Stomach smooth muscle (tissue), 2 donors: ENCODE measurements around the gene PITPNB.
A peak's percentile ranks its signal among the peaks of the same experiment; 100 is the strongest.

ENCODE experiments used
- H3K27ac ChIP-seq: one replicate; pipeline ENCODE4 v1.7.0; 2013; ENCODE audit warnings: mild to moderate bottlenecking, low read length, inconsistent platforms
- H3K27me3 ChIP-seq, 2 donors: one replicate each; pipeline ENCODE4 v1.7.0; 2013; ENCODE audit warnings: low read length in 2 of 2; ENCODE audit not compliant: insufficient read depth in 2 of 2, control insufficient read depth in 1 of 2
- H3K36me3 ChIP-seq, 2 donors: one replicate each; pipeline ENCODE4 v1.7.0; 2013; ENCODE audit warnings: low read length in 2 of 2; ENCODE audit not compliant: control insufficient read depth in 2 of 2, insufficient read depth in 2 of 2
- H3K4me1 ChIP-seq: one replicate; pipeline ENCODE4 v1.7.0; 2013; ENCODE audit warnings: low read length; ENCODE audit not compliant: control insufficient read depth, insufficient read depth
- H3K4me3 ChIP-seq, 2 donors: one replicate each; pipeline ENCODE4 v1.7.0; 2013; ENCODE audit warnings: low read length in 2 of 2
- H3K9ac ChIP-seq, 2 donors: one replicate each; pipeline ENCODE4 v1.7.0; 2013; ENCODE audit warnings: low read length in 2 of 2, mild to moderate bottlenecking in 1 of 2
- H3K9me3 ChIP-seq, 2 donors: one replicate each; pipeline ENCODE4 v1.7.0; 2013; ENCODE audit warnings: low read length in 2 of 2; ENCODE audit not compliant: control insufficient read depth in 2 of 2
- donor health status: healthy.
- donor health status: Pancreatic carcinoma.

Gene PITPNB

DNA sequence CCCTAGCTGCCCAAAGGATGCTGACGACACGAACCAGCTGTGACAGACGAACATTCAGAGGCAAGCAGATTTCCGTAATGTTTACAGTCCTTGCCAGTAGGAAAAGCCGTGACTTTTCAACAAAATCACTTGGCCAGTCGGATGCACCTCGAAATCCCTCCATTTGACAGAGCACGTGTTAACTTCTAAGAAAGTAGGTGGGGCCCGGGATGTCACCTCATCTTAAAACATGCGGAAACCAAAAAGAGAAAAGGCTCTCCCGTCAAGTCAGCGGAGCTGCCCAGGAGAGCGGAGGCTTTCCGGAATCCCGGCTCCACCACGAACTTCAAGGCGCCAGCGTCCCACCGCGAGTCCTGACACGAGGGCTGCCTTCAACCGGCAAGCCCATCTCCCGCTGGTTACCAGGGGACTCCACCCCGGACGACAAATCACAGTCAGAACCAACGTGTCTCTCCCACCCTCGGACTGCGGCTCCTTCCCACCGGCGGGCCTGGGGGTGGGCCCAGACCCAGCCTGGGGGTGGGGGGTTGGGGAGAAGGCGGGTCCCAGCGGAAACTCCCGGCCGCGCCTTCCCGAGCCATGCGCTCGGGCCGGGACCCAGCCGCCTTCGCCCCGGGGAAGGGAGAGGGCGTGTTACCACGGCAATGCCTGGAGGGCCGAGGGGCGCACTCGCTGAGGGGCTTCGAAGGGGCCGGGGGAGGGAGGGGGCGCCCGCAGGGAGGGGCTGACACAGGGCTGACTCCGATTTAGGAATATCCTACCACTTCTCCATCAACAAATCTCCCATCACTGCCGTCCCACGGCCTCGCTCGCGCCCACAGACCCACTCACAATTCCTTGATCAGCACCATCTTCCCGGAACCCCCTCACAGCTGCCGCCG is 475 bp downstream of the PITPNB start:
- Histone ChIP-seq H3K4me1 (peaks cover 18% of the 10 kb centered on the region), H3K9ac (peak overlapping the region; percentile 71 to 88)

DNA sequence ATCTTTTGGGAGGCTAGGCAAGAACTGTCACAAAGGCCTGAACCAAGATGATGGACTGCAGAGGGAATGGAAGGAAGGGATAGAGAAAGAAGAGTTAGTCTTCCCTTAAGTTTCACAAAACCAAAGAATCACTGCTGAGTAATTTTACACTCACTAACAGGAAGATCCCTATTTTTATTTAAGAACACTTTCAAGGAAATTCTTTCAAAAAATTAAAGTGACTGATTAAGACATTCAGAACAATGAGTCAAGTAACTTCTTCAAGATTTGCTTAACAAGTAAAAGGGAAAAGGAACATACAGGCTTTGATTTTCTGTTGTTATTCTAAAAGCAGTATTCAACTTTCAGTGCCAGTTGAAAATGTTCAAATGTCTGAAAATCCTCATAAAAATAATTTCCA is 3.1 kb downstream of the PITPNB start:
- H3K27me3 ChIP-seq, result no peaks in the 10 kb centered on the region
- H3K9me3 ChIP-seq, result no peaks in the 10 kb centered on the region
- no peak overlapping the region for H3K4me3 ChIP-seq
- no peak overlapping the region for H3K27ac ChIP-seq
- no peak overlapping the region for H3K9ac ChIP-seq
- no peaks in the 10 kb centered on the region for H3K36me3 ChIP-seq
- H3K4me1 ChIP-seq, result peaks cover 24% of the 10 kb centered on the region

More for the DNA sequence above, 475 bp downstream of the PITPNB start:
- peak overlapping the region; percentile 96 for H3K27ac ChIP-seq
- no peaks in the 10 kb centered on the region for H3K9me3 ChIP-seq
- no peaks in the 10 kb centered on the region for H3K27me3 ChIP-seq
- peaks cover 0 to 2% of the 10 kb centered on the region in 2 donors for H3K36me3 ChIP-seq
- peak overlapping the region; percentile 89 to 93 for H3K4me3 ChIP-seq

DNA sequence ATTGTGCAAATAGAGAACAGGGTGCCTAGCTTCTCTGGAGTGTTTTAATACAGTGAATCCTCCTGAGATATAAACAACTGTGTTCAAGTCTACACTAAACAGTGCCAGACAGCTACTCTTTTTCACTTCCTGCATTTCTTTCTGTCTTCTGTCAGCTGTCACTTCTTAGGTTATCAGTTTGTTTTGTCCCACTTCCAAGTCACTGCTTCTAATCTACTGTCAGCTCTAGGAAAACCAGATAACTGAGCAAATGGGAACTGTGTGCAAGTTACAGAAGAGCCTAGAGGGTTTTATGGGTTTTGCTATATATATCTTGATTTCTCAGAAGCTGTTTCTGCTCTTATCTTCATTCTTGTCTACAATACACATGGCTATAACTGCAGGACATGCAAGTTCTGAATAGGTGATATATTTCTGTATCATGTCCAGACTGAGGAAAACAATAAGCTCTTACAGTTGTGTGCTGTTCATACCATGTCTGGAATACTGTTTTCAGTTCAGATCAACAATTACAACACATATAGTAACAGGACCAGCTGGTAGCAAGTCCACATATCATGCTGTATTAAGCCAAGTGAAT is 5.8 kb downstream of the PITPNB start:
- Histone ChIP-seq H3K4me1 (peaks cover 16% of the 10 kb centered on the region), H3K9ac (no peak overlapping the region), H3K27ac (no peak overlapping the region), H3K4me3 (no peak overlapping the region), H3K27me3 (no peaks in the 10 kb centered on the region), H3K36me3 (peaks cover 0 to 5% of the 10 kb centered on the region in 2 donors), H3K9me3 (no peaks in the 10 kb centered on the region)

DNA sequence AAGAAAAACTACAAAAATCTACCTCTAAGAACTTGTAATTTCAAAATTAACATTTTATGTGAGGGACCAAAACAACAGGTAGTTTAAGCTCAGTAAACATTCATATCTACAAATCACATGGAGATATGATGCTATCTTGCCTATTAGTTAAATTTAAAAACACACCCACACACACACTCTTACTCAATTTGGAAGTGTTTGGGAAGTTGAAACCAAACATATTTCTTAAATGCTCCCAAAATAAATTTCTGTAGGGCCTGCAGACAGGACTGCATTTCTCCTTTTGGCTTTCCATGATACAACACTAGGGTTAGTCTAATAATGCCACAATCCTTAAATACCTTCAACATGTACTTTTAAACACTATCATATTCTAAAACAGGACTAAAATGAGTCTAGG is 7.0 kb downstream of the PITPNB start:
- H3K36me3 ChIP-seq, result peaks cover 3 to 8% of the 10 kb centered on the region in 2 donors
- peaks cover 10% of the 10 kb centered on the region for H3K4me1 ChIP-seq
- H3K9me3 ChIP-seq, result no peaks in the 10 kb centered on the region
- no peak overlapping the region for H3K4me3 ChIP-seq
- H3K27ac ChIP-seq, result no peak overlapping the region
- no peaks in the 10 kb centered on the region for H3K27me3 ChIP-seq
- no peak overlapping the region for H3K9ac ChIP-seq

DNA sequence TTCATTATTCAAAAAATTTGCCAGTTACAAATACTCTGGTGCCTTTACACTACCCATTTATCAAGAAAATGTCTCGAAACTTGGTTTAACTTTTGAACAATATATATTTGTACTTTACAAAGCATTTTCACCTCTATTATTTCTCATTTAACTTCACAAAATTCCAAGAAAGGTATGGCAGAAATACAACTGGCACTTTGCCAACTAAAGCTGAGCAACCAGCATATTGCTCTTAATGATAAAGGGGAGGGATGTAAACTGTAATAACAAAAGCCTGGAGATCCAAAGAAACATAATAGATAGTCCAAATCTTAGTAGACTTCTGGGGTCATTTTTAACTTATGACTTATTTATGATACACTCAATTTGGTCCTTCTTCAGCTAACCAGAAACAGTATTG is 7.7 kb downstream of the PITPNB start:
- Histone ChIP-seq H3K9ac (no peak overlapping the region), H3K36me3 (peaks cover 3 to 11% of the 10 kb centered on the region in 2 donors), H3K9me3 (no peaks in the 10 kb centered on the region), H3K27ac (no peak overlapping the region), H3K27me3 (no peaks in the 10 kb centered on the region), H3K4me1 (peaks cover 10% of the 10 kb centered on the region), H3K4me3 (no peak overlapping the region)

GRCh38 chr22:27906241-27906640 is 12.8 kb downstream of the PITPNB start:
- Histone ChIP-seq H3K9ac (no peak overlapping the region), H3K9me3 (no peaks in the 10 kb centered on the region), H3K36me3 (peaks cover 7 to 16% of the 10 kb centered on the region in 2 donors), H3K27me3 (no peaks in the 10 kb centered on the region), H3K27ac (no peak overlapping the region), H3K4me3 (no peak overlapping the region), H3K4me1 (no peaks in the 10 kb centered on the region)

DNA sequence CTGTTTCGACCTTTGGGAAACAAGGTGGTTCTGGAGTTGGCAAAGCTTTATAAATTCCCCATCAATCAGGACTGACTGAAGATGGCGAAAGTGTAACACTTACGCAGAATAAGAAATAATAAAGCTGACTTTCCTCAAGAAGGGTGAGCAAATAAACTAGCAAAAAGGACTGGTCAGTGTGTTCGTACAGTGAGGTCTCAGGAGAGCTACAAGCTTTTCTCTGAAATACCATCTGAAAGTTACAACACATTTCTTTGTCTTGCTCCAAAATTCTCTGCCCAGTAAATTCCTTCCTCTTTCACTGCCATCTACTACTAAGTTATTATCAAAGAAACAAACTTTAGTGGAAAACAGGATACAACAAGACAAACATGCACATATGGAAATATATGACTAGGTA is 13.4 kb downstream of the PITPNB start:
- Histone ChIP-seq H3K27ac (no peak overlapping the region), H3K9ac (no peak overlapping the region), H3K4me1 (no peaks in the 10 kb centered on the region), H3K36me3 (peaks cover 7 to 21% of the 10 kb centered on the region in 2 donors), H3K9me3 (no peaks in the 10 kb centered on the region), H3K27me3 (no peaks in the 10 kb centered on the region), H3K4me3 (no peak overlapping the region)

DNA sequence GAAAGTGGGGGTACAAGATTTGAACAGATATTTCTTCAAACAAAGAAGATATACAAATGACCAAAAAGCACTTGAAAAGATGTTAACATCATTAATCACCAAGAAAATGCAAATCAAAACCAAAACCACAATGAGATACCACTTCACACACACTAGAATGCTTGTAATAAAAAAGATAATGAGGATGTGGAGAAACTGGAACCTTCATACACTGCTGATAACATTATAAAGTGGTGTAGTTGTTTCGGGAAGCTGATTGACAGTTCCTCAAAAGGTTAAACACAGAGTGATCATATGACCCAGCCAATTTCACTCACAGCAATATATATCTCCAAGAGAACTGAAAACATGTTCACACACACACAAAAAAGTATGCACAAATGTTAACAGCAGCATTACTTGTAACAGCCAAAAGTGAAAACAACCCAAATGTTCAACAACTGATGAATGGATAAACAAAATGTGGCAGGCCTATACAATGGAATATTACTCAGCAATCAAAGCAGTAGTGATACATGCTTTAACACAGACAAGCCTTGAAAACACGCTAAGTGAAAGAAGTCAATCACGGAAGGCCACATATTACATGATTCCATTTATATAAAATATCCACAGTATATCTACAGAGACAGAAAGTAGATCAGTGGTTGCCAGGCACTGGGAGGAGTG is 15.1 kb downstream of the PITPNB start:
- Histone ChIP-seq H3K9ac (no peak overlapping the region), H3K4me1 (no peaks in the 10 kb centered on the region), H3K4me3 (no peak overlapping the region), H3K9me3 (no peaks in the 10 kb centered on the region), H3K27ac (no peak overlapping the region), H3K36me3 (peaks cover 8 to 18% of the 10 kb centered on the region in 2 donors), H3K27me3 (no peaks in the 10 kb centered on the region)

GRCh38 chr22:27900153-27900552 is 18.9 kb downstream of the PITPNB start:
- Histone ChIP-seq H3K9me3 (no peaks in the 10 kb centered on the region), H3K4me1 (no peaks in the 10 kb centered on the region), H3K36me3 (peaks cover 28 to 35% of the 10 kb centered on the region in 2 donors), H3K27ac (no peak overlapping the region), H3K9ac (no peak overlapping the region), H3K4me3 (no peak overlapping the region), H3K27me3 (no peaks in the 10 kb centered on the region)

GRCh38 chr22:27896245-27896644 is 22.8 kb downstream of the PITPNB start:
- Histone ChIP-seq H3K27me3 (no peaks in the 10 kb centered on the region), H3K4me1 (peaks cover 6% of the 10 kb centered on the region), H3K4me3 (no peak overlapping the region), H3K27ac (no peak overlapping the region), H3K9me3 (no peaks in the 10 kb centered on the region), H3K9ac (no peak overlapping the region), H3K36me3 (peaks cover 31 to 47% of the 10 kb centered on the region in 2 donors)
